HG03558 (cell line): Measurements from ENCODE around the gene LIPT2.
A peak's percentile ranks its signal among the peaks of the same experiment; 100 is the strongest.
"Not testable (repeated sequence)": the region's sequence is repeated elsewhere in the genome, so short reads cannot be mapped to it uniquely, and the experiment has no call there.

ENCODE experiments used
- ATAC-seq: cut with Tn5 transposase; IDR thresholded peaks from one replicate; pipeline ENCODE4 v1.9.1; 2021; ENCODE audit warnings: moderate number of reproducible peaks; ENCODE audit not compliant: unreplicated experiment; ENCODE audit errors: extremely low read depth

LIPT2 gene

GRCh38 chr11:74492974-74493790, at the start of gene LIPT2:
TSS of gene LIPT2 (minus strand) at chr11:74493724. CDS start at chr11:74493703, 21 bp downstream.
- peak; percentile 89 for ATAC-seq

DNA sequence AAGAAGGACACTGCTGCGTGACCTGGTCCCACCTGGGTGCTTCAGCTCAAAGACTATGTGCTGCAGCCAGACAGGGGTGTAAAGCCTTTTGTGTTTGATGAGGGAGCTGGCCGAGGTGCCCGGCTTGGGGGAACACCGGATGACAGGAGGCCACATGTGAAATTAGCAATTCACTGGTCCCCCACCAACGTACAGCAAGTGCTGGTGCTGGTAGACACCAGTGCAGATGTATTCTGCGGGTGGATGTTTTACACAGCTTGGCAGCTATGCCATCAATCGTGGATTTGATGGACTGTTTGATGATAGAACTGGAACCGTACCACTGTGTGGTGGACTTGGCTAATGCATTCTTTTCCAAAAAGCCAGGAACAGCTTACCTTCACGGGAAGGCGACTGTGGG, 47.9 kb upstream of the LIPT2 start:
- ATAC-seq = no peak

DNA sequence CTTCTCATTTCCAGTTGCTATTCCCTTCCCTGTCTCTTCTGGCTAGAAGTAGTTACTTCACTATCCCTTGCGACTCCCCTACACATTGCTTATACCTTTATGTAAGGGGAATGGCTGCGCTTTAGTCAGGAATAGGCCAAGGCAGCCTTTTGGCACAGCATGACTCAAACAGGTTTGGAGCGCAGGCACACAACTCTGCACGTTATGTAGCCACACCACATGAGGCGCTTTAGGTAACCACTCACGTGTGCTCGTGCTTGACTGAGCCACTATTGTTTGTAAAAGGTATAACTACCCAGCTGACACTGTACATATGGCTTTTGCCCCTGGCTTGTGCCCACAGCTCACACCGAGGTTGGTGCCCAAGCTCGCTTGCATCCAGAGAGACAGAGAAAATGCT, 46.7 kb upstream of the LIPT2 start:
- no peak for ATAC-seq

DNA sequence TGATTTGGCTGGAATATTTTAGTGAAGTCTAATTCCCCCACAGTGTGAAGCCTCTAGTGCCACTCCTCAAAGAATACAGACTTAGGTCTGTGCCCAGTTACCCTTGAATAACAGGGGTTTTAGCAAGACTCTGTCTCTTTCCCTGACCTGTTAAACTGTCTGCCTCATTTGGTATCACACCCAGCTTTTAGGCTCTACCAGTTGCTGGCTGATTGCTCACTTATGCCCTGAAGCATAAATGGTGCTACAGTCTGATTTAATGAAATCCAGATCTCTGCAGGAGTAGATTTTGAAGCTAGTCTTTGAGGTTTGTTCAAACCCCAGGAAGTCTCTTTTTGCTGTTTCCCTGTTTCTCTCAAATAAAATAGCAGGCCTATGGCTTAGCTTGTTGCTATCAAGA, 45.2 kb upstream of the LIPT2 start:
- ATAC-seq = no peak

GRCh38 chr11:74535371-74536160, 42.0 kb upstream of the LIPT2 start:
- ATAC-seq = no peak

- not testable (repeated sequence) for ATAC-seq
These were observed 41.4 kb upstream of the LIPT2 start for GRCh38 chr11:74534946-74535275.

DNA sequence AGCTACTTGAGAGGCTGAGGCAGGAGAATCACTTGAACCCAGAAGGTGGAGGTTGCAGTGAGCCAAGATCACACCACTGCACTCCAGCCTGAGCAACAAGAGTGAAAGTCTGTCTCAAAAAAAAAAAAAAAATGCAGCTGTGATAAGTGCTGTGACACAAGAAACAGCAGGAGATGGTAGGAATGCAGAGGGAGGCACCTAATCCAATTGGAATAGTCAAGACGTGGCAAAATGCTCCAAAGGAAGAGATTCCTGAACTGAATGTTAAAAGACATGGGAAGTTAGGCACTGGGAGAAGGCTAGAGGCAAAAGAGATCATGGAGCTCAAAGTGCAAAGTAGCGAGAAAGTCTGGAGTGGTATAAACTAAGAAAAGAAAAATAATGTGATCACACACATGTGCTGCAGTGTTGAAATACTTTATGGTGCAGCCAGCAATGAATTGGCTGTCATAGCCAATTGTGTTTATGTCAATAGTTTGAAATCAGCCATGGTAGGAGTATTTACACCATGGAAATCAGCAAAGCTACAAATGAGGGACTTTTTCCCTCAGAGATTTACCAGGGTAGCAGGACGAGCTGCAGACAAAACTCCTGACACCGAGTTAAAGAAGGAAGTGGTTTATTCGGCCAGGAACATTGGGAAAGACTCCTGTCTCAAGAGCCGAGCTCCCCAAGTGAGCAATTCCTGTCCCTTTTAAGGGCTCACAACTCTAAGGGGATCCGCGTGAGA, 40.9 kb upstream of the LIPT2 start:
- ATAC-seq = no peak

- ATAC-seq = no peak
These were observed 39.9 kb upstream of the LIPT2 start for GRCh38 chr11:74533421-74533820.

GRCh38 chr11:74532501-74533246, 39.1 kb upstream of the LIPT2 start:
- no peak for ATAC-seq

GRCh38 chr11:74524978-74525377, 31.5 kb upstream of the LIPT2 start:
- no peak for ATAC-seq

DNA sequence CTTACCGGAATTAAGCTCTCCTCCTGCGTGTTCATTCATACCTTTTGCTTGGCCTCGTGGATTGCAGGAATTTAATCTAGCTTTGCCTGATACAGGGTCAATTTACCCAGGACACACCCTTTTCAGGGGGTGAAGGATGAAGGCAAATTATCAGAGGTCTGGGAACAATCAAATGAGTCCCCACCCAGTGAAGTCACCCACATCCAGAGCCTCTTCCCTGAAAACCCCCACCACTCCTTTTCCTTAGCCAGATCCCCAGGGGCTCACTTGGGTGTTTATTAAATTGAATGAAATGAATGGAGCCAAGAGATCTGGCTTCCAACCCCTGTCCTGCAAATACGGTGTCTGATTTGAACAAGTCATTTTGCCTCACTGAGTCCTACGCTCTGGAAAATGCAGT, 31.0 kb upstream of the LIPT2 start:
- ATAC-seq = no peak

- no peak for ATAC-seq
These were observed 29.3 kb upstream of the LIPT2 start for GRCh38 chr11:74522776-74523175.

DNA sequence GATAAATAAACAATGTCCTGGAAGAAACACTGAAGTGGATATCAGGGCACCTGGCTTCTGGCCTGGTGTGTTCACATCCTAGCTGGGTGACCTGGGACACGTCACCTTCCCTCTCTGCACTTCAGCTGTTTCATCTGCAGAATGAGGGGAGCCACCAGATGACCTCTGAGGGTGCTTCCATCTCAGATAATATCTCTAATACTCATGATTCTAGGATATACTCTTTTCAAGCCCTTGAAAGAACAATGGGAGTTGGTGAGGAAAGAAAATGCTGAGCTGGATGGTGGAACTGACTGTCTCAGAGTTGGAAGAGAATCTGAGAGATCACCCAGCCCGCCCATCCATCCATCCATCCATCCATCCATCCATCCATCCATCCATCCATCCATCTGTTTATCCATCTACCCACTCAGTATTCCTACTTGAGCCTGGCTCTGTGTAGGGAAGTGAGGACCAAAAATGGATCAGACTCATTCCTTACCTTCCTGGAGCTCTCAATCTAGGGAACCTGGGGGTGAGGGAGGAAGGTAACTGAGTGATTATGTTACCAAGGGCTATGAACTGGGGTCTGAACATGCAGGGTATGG, 28.2 kb upstream of the LIPT2 start:
- no peak for ATAC-seq

- ATAC-seq = no peak
These were observed 27.6 kb upstream of the LIPT2 start for GRCh38 chr11:74520927-74521665.

DNA sequence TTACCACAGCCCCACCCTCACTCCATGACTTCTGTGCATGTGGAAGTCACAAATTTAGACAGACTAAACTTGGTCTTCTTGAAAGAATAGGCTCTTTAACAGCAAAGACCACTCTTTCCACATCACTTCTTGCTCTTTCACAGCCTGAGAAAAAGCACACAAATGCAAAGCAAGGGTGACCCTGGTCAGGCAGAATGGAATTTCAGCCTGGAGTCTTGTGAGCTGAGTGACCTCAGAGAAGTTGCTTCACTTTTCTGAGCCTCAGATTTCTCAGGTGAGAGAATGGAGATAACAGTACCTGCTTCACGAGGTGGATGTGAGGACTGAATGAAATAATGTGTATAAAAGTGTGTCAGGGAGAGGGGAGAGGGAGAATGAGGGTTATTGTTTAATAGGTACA, 26.8 kb upstream of the LIPT2 start:
- ATAC-seq = no peak

- no peak for ATAC-seq
These were observed 26.2 kb upstream of the LIPT2 start for GRCh38 chr11:74519710-74520109.

DNA sequence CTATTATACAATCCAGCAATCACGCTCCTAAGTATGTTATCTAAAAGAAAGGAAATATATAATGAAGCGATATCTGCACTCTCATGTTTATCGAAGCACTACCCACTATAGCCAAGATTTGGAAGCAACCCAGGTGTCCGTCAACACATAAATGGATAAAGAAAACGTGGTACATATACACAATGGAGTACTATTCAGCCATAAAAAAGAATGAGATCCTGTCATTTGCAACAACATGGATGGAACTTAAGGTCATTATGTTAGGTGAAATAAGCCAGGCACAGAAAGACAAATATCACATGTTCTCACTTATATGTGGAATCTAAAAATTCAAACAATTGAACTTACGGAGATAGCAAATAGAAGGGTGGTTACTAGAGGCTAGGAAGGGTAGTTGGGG, 24.1 kb upstream of the LIPT2 start:
- ATAC-seq = not testable (repeated sequence)

GRCh38 chr11:74507582-74507981, 14.1 kb upstream of the LIPT2 start:
- ATAC-seq = no peak

GRCh38 chr11:74506823-74507222, 13.3 kb upstream of the LIPT2 start:
- ATAC-seq = no peak
